Psoas muscle (tissue), 8 donors: ENCODE results near the gene NBEA. TPM values are rescaled to one million over a fixed set of nuclear protein-coding genes. Genes with fewer than 3 reads are reported as not detected.
"Not testable (repeated sequence)": the region's sequence is repeated elsewhere in the genome, so short reads cannot be mapped to it uniquely, and the experiment has no call there.

Experiments
- ATAC-seq, 4 donors: fragments of 200-7000 bp; cut with Tn5 transposase; one replicate each; pipeline ENCODE4 v1.9.1; 2020; ENCODE audit warnings: moderate library complexity in 3 of 4, mild to moderate bottlenecking in 2 of 4
- DNase-seq, 2 donors: peaks; one replicate each; pipeline ENCODE4 v3.0.0-alpha.2; 2020
- H3K27ac ChIP-seq: fragments of 200-600 bp; one replicate; pipeline ENCODE4 v1.8.0; 2022
- H3K27me3 ChIP-seq, 3 donors: fragments of 200-600 bp in 1 of 3; one replicate each; pipeline versions ENCODE4 v1.6.1 to v1.8.0; 2013 to 2022; ENCODE audit warnings: low read length in 2 of 3, mild to moderate bottlenecking in 2 of 3, moderate library complexity in 1 of 3; ENCODE audit not compliant: insufficient read depth in 3 of 3
- H3K36me3 ChIP-seq, 2 donors: fragments of 200-600 bp in 1 of 2; one replicate each; pipeline versions ENCODE4 v1.6.1 to v1.8.0; 2013 to 2022; ENCODE audit warnings: low read depth in 1 of 2, mild to moderate bottlenecking in 1 of 2, moderate library complexity in 1 of 2; ENCODE audit not compliant: insufficient read depth in 1 of 2
- H3K4me1 ChIP-seq: fragments of 200-600 bp; one replicate; pipeline ENCODE4 v1.8.0; 2022
- H3K4me3 ChIP-seq: fragments of 200-600 bp; one replicate; pipeline ENCODE4 v1.8.0; 2022; ENCODE audit warnings: mild to moderate bottlenecking
- H3K9me3 ChIP-seq: fragments of 200-600 bp; one replicate; pipeline ENCODE4 v1.8.0; 2022
- CTCF ChIP-seq: fragments of 200-600 bp; IDR thresholded peaks from one replicate; pipeline ENCODE4 v1.8.0; 2022; ENCODE audit warnings: antibody characterized with exemption
- WGBS, 3 donors: extraction: QIAGEN DNeasy Blood & Tissue Kit; methylation state at CpG; one replicate each; pipeline versions ENCODE4 v1.1.6 to v1.1.7; 2013; 5-methylcytosine and 5-hydroxymethylcytosine counted together
- intact Hi-C, 2 donors: fragments of 100-400 bp; cut with DNase I; formaldehyde crosslinking; loops; one replicate each; pipeline versions ENCODE4 v1.11.0 to v1.14.2; 2022
- polyA plus RNA-seq, 3 donors: library from polyadenylated mRNA; stranded (reverse); fragments of 200-250 nt; gene quantifications; one replicate each; pipeline ENCODE4 v1.2.3, GENCODE V29; 2013
- total RNA-seq, 4 donors: library from RNA; stranded (reverse); fragmentation: NEBNext Ultra II Directional in 2 of 4; extraction: Animal tissue kit (Norgen Biotek cat#: 25700) in 2 of 4; gene quantifications; one replicate each; pipeline versions ENCODE4 v1.2.1 to v1.2.4, GENCODE V29; 2021 to 2023
- donor health status: healthy with polysubstance abuse.
- donor health status: DM: no; HTN: no; CAD: no; lungs with moderate emphysema.
- donor health status: Bipolar disorder and iron deficiency.
- donor health status: healthy.
- donor health status: DM: yes; HTN: yes; CAD: no.
- donor health status: DM: no; HTN: no; CAD: no.
- donor health status: DM: no; HTN: no; CAD: no.
- donor health status: DM: yes; HTN: yes; CAD: no.

The NBEA gene
- total and polyA plus RNA-seq, 7 donors = 0.99 to 5.3 (median 1.5) TPM

- Histone ChIP-seq H3K4me1 (no peaks in the 10 kb centered on the region), H3K9me3 (peaks cover 23% of the 10 kb centered on the region), H3K27me3 (no peaks in the 10 kb centered on the region), H3K4me3 (no peak overlapping the region), H3K36me3 (no peaks in the 10 kb centered on the region), H3K27ac (no peak overlapping the region)
- TF ChIP-seq CTCF = no peak
- ATAC-seq = no peak
- intact Hi-C loops = no loop called here
- DNase-seq = no peak
- WGBS, 3 donors = 96 to 100% (median 100%) methylated on average over 1 of the region's 1 CpG
Measured at GRCh38 chr13:35028338-35028867, 86.3 kb downstream of the NBEA start.

DNA sequence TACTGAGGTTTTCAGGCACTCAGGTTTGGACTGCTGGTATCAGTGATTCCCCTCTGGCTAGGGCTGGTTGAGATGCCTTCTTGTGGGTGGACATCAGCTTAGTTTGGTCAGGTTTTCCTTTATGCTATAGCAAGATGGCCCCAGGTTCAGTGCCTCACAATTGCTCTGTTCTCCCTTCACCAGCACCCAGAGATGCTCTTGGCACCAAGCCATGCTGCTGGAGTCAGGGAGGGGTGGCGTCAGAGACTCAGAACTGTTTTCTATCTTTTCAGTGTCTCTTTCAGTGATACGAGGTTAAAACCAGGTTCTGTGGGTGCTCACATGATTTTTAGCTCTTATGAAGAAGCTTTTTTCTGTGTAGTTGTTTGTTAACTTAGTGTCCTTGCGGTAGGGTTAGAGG is 96.9 kb downstream of the NBEA start:
- ATAC-seq (no peak), DNase-seq (no peak)
- H3K9me3 ChIP-seq = peaks cover 1% of the 10 kb centered on the region
- no peak overlapping the region for H3K27ac ChIP-seq
- no peaks in the 10 kb centered on the region for H3K36me3 ChIP-seq
- TF ChIP-seq CTCF = no peak
- H3K4me1 ChIP-seq = no peaks in the 10 kb centered on the region
- intact Hi-C loops = no loop called here
- WGBS, 3 donors = 82 to 87% (median 82%) methylated on average over 3 of the region's 3 CpGs
- no peaks in the 10 kb centered on the region for H3K27me3 ChIP-seq
- no peak overlapping the region for H3K4me3 ChIP-seq

- 96 to 99% (median 99%) methylated on average over 2 of the region's 2 CpGs for WGBS, 3 donors
- no peaks in the 10 kb centered on the region for H3K9me3 ChIP-seq
- ATAC-seq = no peak
- DNase-seq = no peak
- H3K27ac ChIP-seq = no peak overlapping the region
- intact Hi-C loops = no loop called here
- H3K4me1 ChIP-seq = no peaks in the 10 kb centered on the region
- no peaks in the 10 kb centered on the region for H3K27me3 ChIP-seq
- H3K4me3 ChIP-seq = no peak overlapping the region
- TF ChIP-seq CTCF = no peak
- peaks cover 0 to 9% of the 10 kb centered on the region in 2 donors for H3K36me3 ChIP-seq
Measured at GRCh38 chr13:35046587-35046986, 104.5 kb downstream of the NBEA start.

DNA sequence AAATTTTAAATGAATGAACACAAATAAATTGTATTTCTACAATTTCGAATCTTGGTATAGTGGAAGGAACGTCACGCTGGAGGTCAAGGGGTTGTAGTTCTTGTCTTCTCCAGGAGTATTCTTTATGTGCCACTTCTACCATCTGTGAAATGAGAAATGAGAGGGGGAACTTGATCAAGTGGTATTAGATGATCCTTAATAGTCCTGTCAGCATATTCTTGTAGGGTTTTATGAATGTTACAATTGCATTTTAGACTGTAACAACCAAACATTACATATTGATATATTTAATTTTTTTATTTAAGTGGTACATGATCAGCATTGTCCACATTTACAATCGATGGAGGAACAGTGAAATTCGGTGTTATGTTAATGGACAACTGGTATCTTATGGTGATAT is 113.6 kb downstream of the NBEA start:
- DNase-seq (no peak), ATAC-seq (no peak)
- Histone ChIP-seq H3K27me3 (no peaks in the 10 kb centered on the region), H3K4me3 (no peak overlapping the region), H3K36me3 (no peaks in the 10 kb centered on the region), H3K27ac (no peak overlapping the region), H3K4me1 (no peaks in the 10 kb centered on the region), H3K9me3 (no peaks in the 10 kb centered on the region)
- TF ChIP-seq CTCF = no peak
- intact Hi-C loops = no loop called here
- 95 to 98% (median 97%) methylated on average over 5 of the region's 5 CpGs for WGBS, 3 donors

GRCh38 chr13:35057858-35058257 is 115.8 kb downstream of the NBEA start:
- Histone ChIP-seq H3K36me3 (no peaks in the 10 kb centered on the region), H3K4me1 (no peaks in the 10 kb centered on the region), H3K27me3 (no peaks in the 10 kb centered on the region), H3K9me3 (no peaks in the 10 kb centered on the region), H3K27ac (no peak overlapping the region), H3K4me3 (no peak overlapping the region)
- no peak for TF ChIP-seq CTCF
- intact Hi-C loops = no loop called here
- no peak for DNase-seq
- 93 to 97% (median 94%) methylated on average over 6 of the region's 6 CpGs for WGBS, 3 donors
- ATAC-seq = no peak

DNA sequence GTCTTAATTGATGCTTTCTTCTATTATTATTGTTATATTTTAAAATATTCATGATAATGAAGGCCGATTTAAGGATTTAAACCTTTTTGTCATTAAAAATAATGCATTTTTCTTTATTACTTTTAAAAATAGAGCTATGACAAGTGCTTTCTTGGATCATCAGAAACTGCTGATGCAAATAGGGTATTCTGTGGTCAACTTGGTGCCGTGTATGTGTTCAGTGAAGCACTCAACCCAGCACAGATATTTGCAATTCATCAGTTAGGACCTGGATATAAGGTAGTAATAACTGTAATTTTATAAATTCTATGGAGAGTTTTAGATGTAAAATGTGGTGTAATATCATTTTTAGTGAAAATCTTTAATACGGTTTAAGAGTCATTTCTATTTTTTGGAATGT is 116.5 kb downstream of the NBEA start:
- H3K36me3 ChIP-seq, intact Hi-C loops, ATAC-seq, H3K4me3 ChIP-seq, DNase-seq, H3K4me1 ChIP-seq, H3K27me3 ChIP-seq, H3K9me3 ChIP-seq, H3K27ac ChIP-seq: not testable (repeated sequence)
- 90 to 97% (median 91%) methylated on average over 3 of the region's 3 CpGs for WGBS, 3 donors
